Measurements from ENCODE around the gene LSR.

DNA sequence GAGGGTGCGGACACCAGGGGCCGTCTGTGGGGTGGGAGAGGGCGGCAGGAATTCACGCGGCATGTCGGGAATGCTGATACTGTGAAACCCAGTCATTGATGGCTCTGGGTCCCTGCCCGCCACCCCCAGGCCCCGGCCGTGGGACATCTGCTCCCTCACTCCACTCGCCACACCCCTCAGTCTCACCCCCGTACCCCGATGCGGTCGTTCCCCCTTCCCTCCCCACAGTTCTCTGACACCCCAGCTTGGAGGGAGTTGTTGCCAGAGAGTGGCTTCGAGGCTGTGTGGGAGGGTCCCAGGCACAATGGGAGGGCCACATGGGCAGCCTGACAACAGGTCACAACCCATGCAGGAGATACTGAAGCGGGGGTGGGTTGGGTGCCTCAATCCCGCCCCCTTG, 45.0 kb downstream of the LSR start:
- TF ChIP-seq, protein P1, sequence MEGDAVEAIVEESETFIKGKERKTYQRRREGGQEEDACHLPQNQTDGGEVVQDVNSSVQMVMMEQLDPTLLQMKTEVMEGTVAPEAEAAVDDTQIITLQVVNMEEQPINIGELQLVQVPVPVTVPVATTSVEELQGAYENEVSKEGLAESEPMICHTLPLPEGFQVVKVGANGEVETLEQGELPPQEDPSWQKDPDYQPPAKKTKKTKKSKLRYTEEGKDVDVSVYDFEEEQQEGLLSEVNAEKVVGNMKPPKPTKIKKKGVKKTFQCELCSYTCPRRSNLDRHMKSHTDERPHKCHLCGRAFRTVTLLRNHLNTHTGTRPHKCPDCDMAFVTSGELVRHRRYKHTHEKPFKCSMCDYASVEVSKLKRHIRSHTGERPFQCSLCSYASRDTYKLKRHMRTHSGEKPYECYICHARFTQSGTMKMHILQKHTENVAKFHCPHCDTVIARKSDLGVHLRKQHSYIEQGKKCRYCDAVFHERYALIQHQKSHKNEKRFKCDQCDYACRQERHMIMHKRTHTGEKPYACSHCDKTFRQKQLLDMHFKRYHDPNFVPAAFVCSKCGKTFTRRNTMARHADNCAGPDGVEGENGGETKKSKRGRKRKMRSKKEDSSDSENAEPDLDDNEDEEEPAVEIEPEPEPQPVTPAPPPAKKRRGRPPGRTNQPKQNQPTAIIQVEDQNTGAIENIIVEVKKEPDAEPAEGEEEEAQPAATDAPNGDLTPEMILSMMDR (IDR thresholded peaks at IDR 0.05) = no peak
- TF ChIP-seq EZH2phosphoT487 (IDR thresholded peaks at IDR 0.05) = no peak
- TF ChIP-seq EZH2 (IDR thresholded peaks at IDR 0.05) = no peak

Measured in neural progenitor cell (in vitro differentiated cells).